Peyer's patch (tissue), 4 donors: ENCODE results near the gene CDH4.

ENCODE experiments used
- CTCF ChIP-seq, 6 experiments: fragments of 450-650 bp in 4 of 6; fragments of 200-600 bp in 2 of 6; sonication (generic) in 1 of 6; IDR thresholded peaks; one replicate each; pipeline ENCODE4 v1.5.1; 2017 to 2019; ENCODE audit warnings: antibody characterized with exemption in 6 of 6, mild to moderate bottlenecking in 3 of 6, moderate library complexity in 1 of 6
- POLR2A ChIP-seq, 2 donors: fragments of 450-650 bp; IDR thresholded peaks; one replicate each; pipeline ENCODE4 v1.5.1; 2017; ENCODE audit warnings: antibody characterized with exemption in 2 of 2, mild to moderate bottlenecking in 2 of 2, moderate library complexity in 2 of 2

- TF ChIP-seq CTCF (IDR thresholded peaks at IDR 0.05) (no peak), POLR2A (IDR thresholded peaks at IDR 0.05) (no peak)
Observed at GRCh38 chr20:61529354-61529753, 277.3 kb downstream of the CDH4 start.
